Suprapubic skin (tissue), 4 donors: ENCODE measurements around the gene AKR1C4.

ENCODE experiments used
- EP300 ChIP-seq: sonication (generic); formaldehyde crosslinking; IDR thresholded peaks from one replicate; pipeline ENCODE4 v1.6.1; 2017; ENCODE audit warnings: antibody characterized with exemption
- POLR2A ChIP-seq, 2 donors: fragments of 450-650 bp; IDR thresholded peaks; one replicate each; pipeline ENCODE4 v1.6.1; 2017; ENCODE audit warnings: antibody characterized with exemption in 2 of 2, mild to moderate bottlenecking in 2 of 2, moderate library complexity in 2 of 2
- POLR2AphosphoS5 ChIP-seq, 3 donors: sonication (generic); formaldehyde crosslinking; IDR thresholded peaks; one replicate each; pipeline ENCODE4 v1.6.1; 2017; ENCODE audit warnings: antibody characterized with exemption in 3 of 3
- TF ChIP-seq, protein P1 (sequence below), 2 donors: fragments of 200-600 bp in 1 of 2; fragments of 450-650 bp in 1 of 2; sonication (generic) in 1 of 2; IDR thresholded peaks; one replicate each; pipeline ENCODE4 v1.5.1; 2016 to 2019; ENCODE audit warnings: antibody characterized with exemption in 2 of 2, mild to moderate bottlenecking in 1 of 2, moderate library complexity in 1 of 2

DNA sequence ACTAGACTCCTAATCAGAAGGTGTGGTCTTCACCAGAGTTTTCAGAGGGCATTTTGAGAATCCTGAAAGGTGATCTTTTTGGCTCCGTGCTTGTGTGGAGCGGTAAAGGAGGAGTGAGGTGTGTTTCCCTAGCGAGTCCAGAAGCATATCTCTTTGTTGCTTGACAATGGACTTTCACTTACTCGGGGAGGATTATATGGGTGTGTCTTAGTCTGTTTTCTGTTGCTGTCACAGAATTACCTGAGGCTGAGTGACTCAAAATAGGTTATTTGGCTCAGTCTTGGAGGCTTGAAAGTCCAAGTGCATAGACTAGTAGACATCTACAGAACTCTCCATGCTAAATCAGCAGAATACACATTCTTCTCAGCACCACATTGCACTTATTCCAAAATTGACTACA is 57.9 kb downstream of the AKR1C4 start:
- TF ChIP-seq, protein P1, sequence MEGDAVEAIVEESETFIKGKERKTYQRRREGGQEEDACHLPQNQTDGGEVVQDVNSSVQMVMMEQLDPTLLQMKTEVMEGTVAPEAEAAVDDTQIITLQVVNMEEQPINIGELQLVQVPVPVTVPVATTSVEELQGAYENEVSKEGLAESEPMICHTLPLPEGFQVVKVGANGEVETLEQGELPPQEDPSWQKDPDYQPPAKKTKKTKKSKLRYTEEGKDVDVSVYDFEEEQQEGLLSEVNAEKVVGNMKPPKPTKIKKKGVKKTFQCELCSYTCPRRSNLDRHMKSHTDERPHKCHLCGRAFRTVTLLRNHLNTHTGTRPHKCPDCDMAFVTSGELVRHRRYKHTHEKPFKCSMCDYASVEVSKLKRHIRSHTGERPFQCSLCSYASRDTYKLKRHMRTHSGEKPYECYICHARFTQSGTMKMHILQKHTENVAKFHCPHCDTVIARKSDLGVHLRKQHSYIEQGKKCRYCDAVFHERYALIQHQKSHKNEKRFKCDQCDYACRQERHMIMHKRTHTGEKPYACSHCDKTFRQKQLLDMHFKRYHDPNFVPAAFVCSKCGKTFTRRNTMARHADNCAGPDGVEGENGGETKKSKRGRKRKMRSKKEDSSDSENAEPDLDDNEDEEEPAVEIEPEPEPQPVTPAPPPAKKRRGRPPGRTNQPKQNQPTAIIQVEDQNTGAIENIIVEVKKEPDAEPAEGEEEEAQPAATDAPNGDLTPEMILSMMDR (IDR thresholded peaks at IDR 0.05): no peak
- TF ChIP-seq POLR2A (IDR thresholded peaks at IDR 0.05): no peak
- TF ChIP-seq EP300: no peak
- no peak for TF ChIP-seq POLR2AphosphoS5 (IDR thresholded peaks at IDR 0.05)
